GM13977 (cell line): Measurements from ENCODE around the gene TCERG1L.

Experiments
- DNase-seq: peaks from one replicate; pipeline ENCODE4 v3.0.0; 2012; ENCODE audit warnings: low spot score
- CTCF ChIP-seq: IDR thresholded peaks from 2 replicates; pipeline ENCODE4 v1.5.1; 2012; ENCODE audit warnings: mild to moderate bottlenecking, control low read depth; ENCODE audit not compliant: insufficient read depth; ENCODE audit errors: extremely low read depth, missing control alignments
- in situ Hi-C: fragments of 300-500 bp; cut with MboI; formaldehyde crosslinking; loops from one replicate; pipeline ENCODE4 v1.12.0; 2022; ENCODE audit warnings: low sequenced_read_pairs, low pct_unique_long_range_greater_than_20kb, mixed read lengths, inconsistent platforms; ENCODE audit not compliant: unreplicated experiment

The TCERG1L gene

GRCh38 chr10:131195116-131195515 is 116.4 kb downstream of the TCERG1L start:
- in situ Hi-C loops, result no loop called here
- no peak for TF ChIP-seq CTCF

DNA sequence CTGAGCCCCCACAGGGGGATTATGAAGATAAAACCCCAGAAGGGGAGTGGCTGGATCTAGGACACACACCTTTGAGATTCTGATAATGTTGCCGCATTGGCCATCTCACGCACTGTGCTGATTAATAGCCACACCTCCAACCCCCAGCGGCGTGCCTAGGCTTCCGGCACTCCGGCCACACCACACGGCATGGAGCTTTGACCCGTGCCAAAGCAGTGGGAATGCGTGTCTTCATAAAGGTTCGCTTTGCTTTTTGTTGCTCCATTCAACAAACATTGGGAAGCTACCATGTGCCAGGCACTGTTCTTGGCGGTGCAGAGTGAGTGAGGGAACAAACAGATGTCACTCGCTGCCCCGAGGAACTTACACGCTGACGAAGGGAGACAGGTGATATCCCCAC is 117.6 kb downstream of the TCERG1L start:
- DNase-seq, result no peak
- TF ChIP-seq CTCF, result no peak
- in situ Hi-C loops, result no loop called here

More at GRCh38 chr10:131195116-131195515, 116.4 kb downstream of the TCERG1L start:
- no peak for DNase-seq

GRCh38 chr10:131188494-131188893 is 123.0 kb downstream of the TCERG1L start:
- no peak for TF ChIP-seq CTCF
- in situ Hi-C loops, result no loop called here
- DNase-seq, result no peak

DNA sequence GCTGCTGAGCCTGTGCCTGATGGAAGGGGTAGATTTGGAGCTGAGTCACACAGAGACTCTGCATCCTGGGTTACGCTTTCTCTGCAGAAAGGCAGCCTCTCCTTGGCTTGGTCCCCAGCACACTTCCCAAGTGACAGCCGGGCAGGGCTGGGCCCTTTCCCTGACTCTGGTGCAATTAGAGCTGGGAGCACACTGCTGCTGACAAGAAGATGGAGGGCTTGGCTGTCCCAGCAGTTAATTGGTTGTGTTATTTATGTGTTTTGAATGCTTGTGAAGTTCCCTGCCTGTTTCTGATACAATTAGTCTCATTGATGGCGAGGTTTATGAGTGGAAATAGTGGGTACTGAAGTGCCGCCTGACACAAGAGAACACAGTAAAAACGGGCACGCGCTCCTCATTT is 123.6 kb downstream of the TCERG1L start:
- no peak for TF ChIP-seq CTCF
- in situ Hi-C loops, result no loop called here
- DNase-seq, result no peak

DNA sequence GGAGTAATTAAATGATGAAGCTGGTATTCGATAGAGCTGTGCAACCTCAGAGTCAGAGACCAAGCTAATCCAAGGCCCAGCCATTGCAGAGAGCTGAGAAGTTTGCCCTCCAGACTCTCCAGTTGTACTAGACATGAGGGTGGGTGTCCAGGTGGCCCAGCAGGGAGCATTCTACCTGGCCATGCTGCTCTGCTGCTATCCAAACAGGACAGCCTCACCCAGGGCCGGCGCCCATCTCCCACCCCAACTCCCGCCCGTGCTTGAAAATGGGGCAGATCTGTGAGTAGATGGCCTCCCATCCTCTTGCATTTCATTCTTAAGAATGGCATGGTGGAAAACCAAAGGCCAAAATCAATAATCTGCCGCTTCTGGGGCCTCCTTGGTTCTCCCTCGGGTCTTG is 124.2 kb downstream of the TCERG1L start:
- DNase-seq, result no peak
- in situ Hi-C loops, result no loop called here
- TF ChIP-seq CTCF, result no peak

DNA sequence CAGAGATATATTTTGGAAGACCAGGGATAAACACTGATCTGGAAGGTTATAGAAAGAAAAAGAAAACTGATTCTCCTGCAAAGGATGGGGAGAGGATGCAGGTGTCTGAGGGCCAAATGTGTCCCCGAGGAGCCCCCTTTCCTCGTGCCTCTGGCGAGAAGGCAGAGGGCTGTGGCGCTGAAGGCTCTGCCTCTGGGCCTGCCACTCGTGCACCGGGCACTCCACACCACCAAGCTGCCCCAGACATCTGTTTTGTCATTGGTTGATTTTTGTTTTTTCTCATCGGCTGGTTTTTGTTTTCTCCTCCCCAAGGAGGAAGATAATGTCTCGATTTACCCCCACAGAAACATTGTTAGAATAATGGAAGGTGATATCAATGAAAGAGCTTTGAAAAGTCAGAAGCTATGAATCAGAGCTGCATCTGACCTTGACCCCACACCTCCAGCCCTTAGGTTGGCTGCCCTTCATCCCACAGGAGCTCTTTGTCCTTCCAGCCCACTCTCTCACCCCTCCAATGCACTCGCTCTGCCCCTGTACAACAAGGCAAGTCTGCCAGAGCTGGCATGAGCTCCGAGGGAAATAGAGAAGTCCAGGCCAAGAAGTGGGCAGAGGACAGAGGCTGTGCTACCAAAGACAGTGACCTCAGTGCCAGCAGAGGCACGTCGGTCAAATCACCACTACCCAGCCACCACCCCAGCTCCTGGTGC is 124.8 kb downstream of the TCERG1L start:
- no peak for TF ChIP-seq CTCF
- in situ Hi-C loops, result no loop called here
- no peak for DNase-seq
